Ascending aorta (tissue), 2 donors: ENCODE data around the gene TRPT1. TPM values are rescaled to one million over a fixed set of nuclear protein-coding genes. Genes with fewer than 3 reads are reported as not detected.

ENCODE experiments used
- DNase-seq, 2 donors: peaks; one replicate each; pipeline ENCODE4 v3.0.0-alpha.2; 2019; ENCODE audit warnings: low spot score in 2 of 2
- H3K27ac ChIP-seq, 2 donors: fragments of 200-600 bp; sonication (generic); one replicate each; pipeline ENCODE4 v1.5.1; 2016 to 2017; ENCODE audit warnings: mild to moderate bottlenecking in 1 of 2
- H3K27me3 ChIP-seq: fragments of 200-600 bp; sonication (generic); one replicate; pipeline ENCODE4 v1.5.1; 2017
- H3K36me3 ChIP-seq, 2 donors: fragments of 200-600 bp; sonication (generic); one replicate each; pipeline ENCODE4 v1.5.1; 2016
- H3K4me1 ChIP-seq, 2 donors: fragments of 200-600 bp; sonication (generic); one replicate each; pipeline ENCODE4 v1.5.1; 2016 to 2017; ENCODE audit warnings: mild to moderate bottlenecking in 1 of 2
- H3K4me3 ChIP-seq, 2 donors: fragments of 200-600 bp; sonication (generic); one replicate each; pipeline ENCODE4 v1.5.1; 2016 to 2017; ENCODE audit warnings: mild to moderate bottlenecking in 1 of 2
- H3K9me3 ChIP-seq, 2 donors: fragments of 200-600 bp; sonication (generic); one replicate each; pipeline ENCODE4 v1.5.1; 2016
- CTCF ChIP-seq, 3 experiments: fragments of 200-600 bp in 2 of 3; fragments of 450-650 bp in 1 of 3; sonication (generic) in 2 of 3; IDR thresholded peaks; one replicate each; pipeline ENCODE4 v1.5.1; 2016 to 2019; ENCODE audit warnings: antibody characterized with exemption in 3 of 3, mild to moderate bottlenecking in 1 of 3, moderate library complexity in 1 of 3
- intact Hi-C: fragments of 100-400 bp; cut with DNase I; formaldehyde crosslinking; loops from one replicate; pipeline ENCODE4 v1.15.1; 2023
- total RNA-seq: library from RNA; depleted of rRNA; stranded (reverse); fragments of >200 nt; gene quantifications from one replicate; pipeline ENCODE4 v1.1.0, GENCODE V29; 2016

The TRPT1 gene
- total RNA-seq, 1 donor from 2014 or later: 224 TPM

GRCh38 chr11:64259533-64260067 is 33.6 kb upstream of the TRPT1 start:
- Histone ChIP-seq H3K36me3 (peaks cover 80 to 93% of the 10 kb centered on the region in 2 donors), H3K27ac (no peak overlapping the region), H3K4me3 (no peak overlapping the region), H3K4me1 (no peaks in the 10 kb centered on the region), H3K9me3 (no peaks in the 10 kb centered on the region), H3K27me3 (no peaks in the 10 kb centered on the region)
- TF ChIP-seq CTCF (IDR thresholded peaks at IDR 0.05): no peak
- no peak for DNase-seq
- intact Hi-C loops: no loop called here

- DNase-seq: no peak
- no peak overlapping the region for H3K4me3 ChIP-seq
- no peak for TF ChIP-seq CTCF (IDR thresholded peaks at IDR 0.05)
- H3K27ac ChIP-seq: no peak overlapping the region
- H3K36me3 ChIP-seq: peaks cover 80 to 90% of the 10 kb centered on the region in 2 donors
- intact Hi-C loops: no loop called here
- no peaks in the 10 kb centered on the region for H3K9me3 ChIP-seq
- no peaks in the 10 kb centered on the region for H3K27me3 ChIP-seq
- no peaks in the 10 kb centered on the region for H3K4me1 ChIP-seq
These were observed 33.1 kb upstream of the TRPT1 start for GRCh38 chr11:64258946-64259532.

- H3K27me3 ChIP-seq: no peaks in the 10 kb centered on the region
- H3K36me3 ChIP-seq: peaks cover 73 to 83% of the 10 kb centered on the region in 2 donors
- no peak for TF ChIP-seq CTCF (IDR thresholded peaks at IDR 0.05)
- H3K9me3 ChIP-seq: no peaks in the 10 kb centered on the region
- H3K4me3 ChIP-seq: no peak overlapping the region
- intact Hi-C loops: no loop called here
- peaks cover 0 to 5% of the 10 kb centered on the region in 2 donors for H3K4me1 ChIP-seq
- DNase-seq: no peak
- no peak overlapping the region for H3K27ac ChIP-seq
These were observed 32.4 kb upstream of the TRPT1 start for GRCh38 chr11:64258356-64258755.

GRCh38 chr11:64256300-64256699 is 30.3 kb upstream of the TRPT1 start:
- no peaks in the 10 kb centered on the region for H3K9me3 ChIP-seq
- DNase-seq: no peak
- TF ChIP-seq CTCF (IDR thresholded peaks at IDR 0.05): no peak
- intact Hi-C loops: no loop called here
- H3K27me3 ChIP-seq: no peaks in the 10 kb centered on the region
- no peak overlapping the region for H3K4me3 ChIP-seq
- peaks cover 52 to 63% of the 10 kb centered on the region in 2 donors for H3K36me3 ChIP-seq
- H3K27ac ChIP-seq: no peak overlapping the region
- H3K4me1 ChIP-seq: peaks cover 7 to 18% of the 10 kb centered on the region in 2 donors

DNA sequence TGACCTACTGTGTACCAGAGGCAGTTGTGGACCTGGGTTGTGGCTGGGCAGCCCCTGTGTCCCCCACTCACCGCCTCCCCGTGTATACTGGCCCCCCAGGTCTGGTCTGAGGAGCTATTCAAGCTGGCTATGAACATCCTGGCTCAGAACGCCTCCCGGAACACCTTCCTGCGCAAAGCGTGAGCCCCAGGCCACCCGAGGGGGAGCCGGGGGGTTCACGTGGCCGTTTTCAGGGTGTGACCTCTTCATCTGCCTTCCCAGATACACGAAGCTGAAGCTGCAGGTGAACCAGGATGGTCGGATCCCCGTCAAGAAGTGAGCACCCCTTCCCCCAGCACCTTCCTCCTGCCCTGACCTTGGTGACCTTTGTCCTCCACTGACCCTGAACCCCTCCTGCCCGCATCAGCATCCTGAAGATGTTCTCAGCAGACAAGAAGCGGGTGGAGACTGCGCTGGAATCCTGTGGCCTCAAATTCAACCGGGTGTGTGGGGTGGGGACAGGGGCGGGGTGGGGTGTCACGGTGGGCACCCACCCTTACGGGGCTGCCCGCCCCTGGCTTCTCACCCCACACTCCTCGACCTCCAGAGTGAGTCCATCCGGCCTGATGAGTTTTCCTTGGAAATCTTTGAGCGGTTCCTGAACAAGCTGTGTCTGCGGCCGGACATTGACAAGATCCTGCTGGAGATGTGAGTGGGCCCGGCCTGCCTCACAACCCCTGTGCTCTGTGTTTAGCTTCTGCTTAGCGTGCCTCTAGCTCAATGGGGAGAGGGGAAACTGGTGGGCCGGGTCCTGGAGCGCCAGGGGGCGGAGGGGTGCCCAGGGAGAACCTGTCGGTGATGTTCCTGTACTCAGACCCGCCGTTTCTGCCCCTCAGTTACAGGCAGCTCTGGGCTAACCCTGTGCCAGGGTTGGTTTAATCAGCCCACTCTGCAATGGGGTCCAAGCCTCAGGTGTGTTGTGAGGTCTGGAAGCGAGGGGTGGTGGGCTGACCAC is 29.4 kb upstream of the TRPT1 start:
- Histone ChIP-seq H3K36me3 (peaks cover 52 to 57% of the 10 kb centered on the region in 2 donors), H3K4me1 (peaks cover 7 to 24% of the 10 kb centered on the region in 2 donors)
- intact Hi-C loops: no loop called here

More for the DNA sequence above, 29.4 kb upstream of the TRPT1 start:
- H3K27me3 ChIP-seq: no peaks in the 10 kb centered on the region
- TF ChIP-seq CTCF (IDR thresholded peaks at IDR 0.05): no peak
- H3K9me3 ChIP-seq: no peaks in the 10 kb centered on the region
- no peak for DNase-seq
- H3K27ac ChIP-seq: no peak overlapping the region
- no peak overlapping the region for H3K4me3 ChIP-seq
